WTC11 (cell line): ENCODE measurements around the gene FBXL7. TPM values are rescaled to one million over a fixed set of nuclear protein-coding genes. Genes with fewer than 3 reads are reported as not detected.

Experiments
- ATAC-seq: fragments of 200-7000 bp; cut with Tn5 transposase; 2 replicates; pipeline ENCODE4 v1.10.0; 2021; ENCODE audit warnings: mild to moderate bottlenecking, moderate library complexity
- CTCF ChIA-PET: fragments of 300-600 bp; sonication (Branson Sonifier 250); formaldehyde crosslinking; loops from one replicate; lab custom pipeline; 2021; ENCODE audit warnings: antibody characterized with exemption; lab: Charles Lee
- POLR2A ChIA-PET: fragments of 350-600 bp; sonication (Branson Sonifier 250); formaldehyde crosslinking; loops from one replicate; lab custom pipeline; 2021; ENCODE audit warnings: antibody characterized with exemption; lab: Charles Lee
- DNase-seq: peaks from one replicate; pipeline ENCODE4 v3.0.0; 2021; ENCODE audit warnings: low spot score
- H3K27ac Mint-ChIP-seq: 2 replicates; pipeline ENCODE4 v1.8.0; 2021; ENCODE audit warnings: mixed read lengths
- H3K27me3 Mint-ChIP-seq: 2 replicates; pipeline ENCODE4 v1.8.0; 2021; ENCODE audit warnings: low read depth, mild to moderate bottlenecking, moderate library complexity, mixed read lengths
- H3K36me3 Mint-ChIP-seq: 2 replicates; pipeline ENCODE4 v1.8.0; 2021; ENCODE audit warnings: mixed read lengths
- H3K4me1 Mint-ChIP-seq: 2 replicates; pipeline ENCODE4 v1.8.0; 2022; ENCODE audit warnings: mixed read lengths
- H3K4me3 Mint-ChIP-seq: 2 replicates; pipeline ENCODE4 v1.8.0; 2021; ENCODE audit warnings: mild to moderate bottlenecking, moderate library complexity, mixed read lengths
- H3K9me3 Mint-ChIP-seq: 2 replicates; pipeline ENCODE4 v1.8.0; 2021; ENCODE audit warnings: mixed read lengths
- GABPB1 ChIP-seq: sonication (generic); formaldehyde crosslinking; IDR thresholded peaks from 2 replicates; pipeline ENCODE4 v1.8.1; 2023; ENCODE audit warnings: mild to moderate bottlenecking, missing genetic modification reagents
- JUN ChIP-seq: sonication (generic); formaldehyde crosslinking; IDR thresholded peaks from 2 replicates; pipeline ENCODE4 v1.8.0; 2023; ENCODE audit warnings: mild to moderate bottlenecking, missing genetic modification reagents
- TEAD1 ChIP-seq: sonication (generic); formaldehyde crosslinking; IDR thresholded peaks from 2 replicates; pipeline ENCODE4 v1.8.0; 2022; ENCODE audit warnings: mild to moderate bottlenecking, missing genetic modification reagents
- ZBTB21 ChIP-seq: sonication (generic); formaldehyde crosslinking; IDR thresholded peaks from 2 replicates; pipeline ENCODE4 v1.8.1; 2023; ENCODE audit warnings: mild to moderate bottlenecking, missing genetic modification reagents, borderline replicate concordance
- ZNF121 ChIP-seq: sonication (generic); formaldehyde crosslinking; IDR thresholded peaks from 2 replicates; pipeline ENCODE4 v1.8.0; 2023; ENCODE audit warnings: missing genetic modification reagents
- ZNF232 ChIP-seq: sonication (generic); formaldehyde crosslinking; IDR thresholded peaks from 2 replicates; pipeline ENCODE4 v1.8.0; 2022; ENCODE audit warnings: mild to moderate bottlenecking, missing genetic modification reagents
- ZNF416 ChIP-seq: fragments of 250-450 bp; sonication (Bioruptor Pico); IDR thresholded peaks from 2 replicates; pipeline ENCODE4 v1.9.0; 2021; ENCODE audit warnings: mild to moderate bottlenecking, inconsistent platforms
- total RNA-seq: library from RNA; stranded (reverse); gene quantifications from 3 replicates; pipeline ENCODE4 v1.2.3, GENCODE V29; 2021
- TF ChIP-seq, protein P1 (sequence below): sonication (generic); formaldehyde crosslinking; conservative IDR thresholded peaks from 2 replicates; pipeline ENCODE4 v1.8.1; 2023; ENCODE audit warnings: mild to moderate bottlenecking, low read depth, missing genetic modification reagents, moderate library complexity
- TF ChIP-seq, protein P2 (sequence below): sonication (generic); formaldehyde crosslinking; IDR thresholded peaks from 2 replicates; pipeline ENCODE4 v1.8.1; 2022; ENCODE audit warnings: missing genetic modification reagents, borderline replicate concordance
- TF ChIP-seq, protein P3 (sequence below): fragments of 250-450 bp; sonication (Bioruptor Pico); IDR thresholded peaks from 2 replicates; pipeline ENCODE4 v1.9.0; 2021; ENCODE audit warnings: mild to moderate bottlenecking, borderline replicate concordance
- TF ChIP-seq, protein P4 (sequence below): sonication (generic); formaldehyde crosslinking; IDR thresholded peaks from 2 replicates; pipeline ENCODE4 v1.8.1; 2022; ENCODE audit warnings: low read depth, mild to moderate bottlenecking, moderate library complexity, missing genetic modification reagents, borderline replicate concordance
- TF ChIP-seq, protein P5 (sequence below): fragments of 250-450 bp; sonication (Bioruptor Pico); conservative IDR thresholded peaks from 2 replicates; pipeline ENCODE4 v1.9.0; 2021; ENCODE audit warnings: mild to moderate bottlenecking

The FBXL7 gene
- total RNA-seq, 1 experiment from 2014 or later, result 13.8 TPM

DNA sequence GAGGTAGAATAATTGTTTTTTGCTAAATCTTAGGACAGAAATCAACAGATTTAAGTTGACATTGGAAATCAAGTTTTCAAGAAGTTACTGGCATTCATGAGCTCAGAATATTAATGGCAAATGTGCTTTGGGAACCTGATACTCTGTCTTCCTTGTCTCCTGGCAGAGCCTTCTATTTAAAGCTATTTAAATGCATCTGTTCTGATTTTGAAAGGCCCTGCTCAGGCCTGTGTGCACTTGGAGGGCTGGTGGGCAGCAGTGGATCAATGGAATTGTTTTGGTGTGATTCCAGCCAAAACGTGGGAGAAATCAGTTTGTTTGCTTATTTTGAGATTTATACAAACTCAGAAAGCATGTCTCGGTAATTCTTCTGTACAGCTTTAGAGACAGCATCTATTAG, 38.5 kb downstream of the FBXL7 start:
- ATAC-seq, result peak; percentile 43; the same call in 1 of the 2 replicates
- peaks cover 4% of the 10 kb centered on the region for H3K27me3 Mint-ChIP-seq
- no peak for DNase-seq
- H3K36me3 Mint-ChIP-seq, result peaks cover 33% of the 10 kb centered on the region
- H3K4me1 Mint-ChIP-seq, result peaks cover 52% of the 10 kb centered on the region
- CTCF ChIA-PET, result interaction anchor here (0.6 to 1.4 kb wide), 3 partner anchors 13 to 242 kb away, joined by 3 read pairs; no protein-coding TSS in a partner anchor
- peak overlapping the region; percentile 42 for H3K4me3 Mint-ChIP-seq
- TF ChIP-seq, protein P1, sequence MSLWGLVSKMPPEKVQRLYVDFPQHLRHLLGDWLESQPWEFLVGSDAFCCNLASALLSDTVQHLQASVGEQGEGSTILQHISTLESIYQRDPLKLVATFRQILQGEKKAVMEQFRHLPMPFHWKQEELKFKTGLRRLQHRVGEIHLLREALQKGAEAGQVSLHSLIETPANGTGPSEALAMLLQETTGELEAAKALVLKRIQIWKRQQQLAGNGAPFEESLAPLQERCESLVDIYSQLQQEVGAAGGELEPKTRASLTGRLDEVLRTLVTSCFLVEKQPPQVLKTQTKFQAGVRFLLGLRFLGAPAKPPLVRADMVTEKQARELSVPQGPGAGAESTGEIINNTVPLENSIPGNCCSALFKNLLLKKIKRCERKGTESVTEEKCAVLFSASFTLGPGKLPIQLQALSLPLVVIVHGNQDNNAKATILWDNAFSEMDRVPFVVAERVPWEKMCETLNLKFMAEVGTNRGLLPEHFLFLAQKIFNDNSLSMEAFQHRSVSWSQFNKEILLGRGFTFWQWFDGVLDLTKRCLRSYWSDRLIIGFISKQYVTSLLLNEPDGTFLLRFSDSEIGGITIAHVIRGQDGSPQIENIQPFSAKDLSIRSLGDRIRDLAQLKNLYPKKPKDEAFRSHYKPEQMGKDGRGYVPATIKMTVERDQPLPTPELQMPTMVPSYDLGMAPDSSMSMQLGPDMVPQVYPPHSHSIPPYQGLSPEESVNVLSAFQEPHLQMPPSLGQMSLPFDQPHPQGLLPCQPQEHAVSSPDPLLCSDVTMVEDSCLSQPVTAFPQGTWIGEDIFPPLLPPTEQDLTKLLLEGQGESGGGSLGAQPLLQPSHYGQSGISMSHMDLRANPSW (CRISPR knock-in tag), result no peak
- TF ChIP-seq ZNF121 (no peak), JUN (CRISPR knock-in tag) (no peak), ZNF232 (no peak)
- TF ChIP-seq, protein P2, sequence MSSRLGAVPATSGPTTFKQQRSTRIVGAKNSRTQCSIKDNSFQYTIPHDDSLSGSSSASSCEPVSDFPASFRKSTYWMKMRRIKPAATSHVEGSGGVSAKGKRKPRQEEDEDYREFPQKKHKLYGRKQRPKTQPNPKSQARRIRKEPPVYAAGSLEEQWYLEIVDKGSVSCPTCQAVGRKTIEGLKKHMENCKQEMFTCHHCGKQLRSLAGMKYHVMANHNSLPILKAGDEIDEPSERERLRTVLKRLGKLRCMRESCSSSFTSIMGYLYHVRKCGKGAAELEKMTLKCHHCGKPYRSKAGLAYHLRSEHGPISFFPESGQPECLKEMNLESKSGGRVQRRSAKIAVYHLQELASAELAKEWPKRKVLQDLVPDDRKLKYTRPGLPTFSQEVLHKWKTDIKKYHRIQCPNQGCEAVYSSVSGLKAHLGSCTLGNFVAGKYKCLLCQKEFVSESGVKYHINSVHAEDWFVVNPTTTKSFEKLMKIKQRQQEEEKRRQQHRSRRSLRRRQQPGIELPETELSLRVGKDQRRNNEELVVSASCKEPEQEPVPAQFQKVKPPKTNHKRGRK (CRISPR knock-in tag), result no peak
- TF ChIP-seq, protein P3, sequence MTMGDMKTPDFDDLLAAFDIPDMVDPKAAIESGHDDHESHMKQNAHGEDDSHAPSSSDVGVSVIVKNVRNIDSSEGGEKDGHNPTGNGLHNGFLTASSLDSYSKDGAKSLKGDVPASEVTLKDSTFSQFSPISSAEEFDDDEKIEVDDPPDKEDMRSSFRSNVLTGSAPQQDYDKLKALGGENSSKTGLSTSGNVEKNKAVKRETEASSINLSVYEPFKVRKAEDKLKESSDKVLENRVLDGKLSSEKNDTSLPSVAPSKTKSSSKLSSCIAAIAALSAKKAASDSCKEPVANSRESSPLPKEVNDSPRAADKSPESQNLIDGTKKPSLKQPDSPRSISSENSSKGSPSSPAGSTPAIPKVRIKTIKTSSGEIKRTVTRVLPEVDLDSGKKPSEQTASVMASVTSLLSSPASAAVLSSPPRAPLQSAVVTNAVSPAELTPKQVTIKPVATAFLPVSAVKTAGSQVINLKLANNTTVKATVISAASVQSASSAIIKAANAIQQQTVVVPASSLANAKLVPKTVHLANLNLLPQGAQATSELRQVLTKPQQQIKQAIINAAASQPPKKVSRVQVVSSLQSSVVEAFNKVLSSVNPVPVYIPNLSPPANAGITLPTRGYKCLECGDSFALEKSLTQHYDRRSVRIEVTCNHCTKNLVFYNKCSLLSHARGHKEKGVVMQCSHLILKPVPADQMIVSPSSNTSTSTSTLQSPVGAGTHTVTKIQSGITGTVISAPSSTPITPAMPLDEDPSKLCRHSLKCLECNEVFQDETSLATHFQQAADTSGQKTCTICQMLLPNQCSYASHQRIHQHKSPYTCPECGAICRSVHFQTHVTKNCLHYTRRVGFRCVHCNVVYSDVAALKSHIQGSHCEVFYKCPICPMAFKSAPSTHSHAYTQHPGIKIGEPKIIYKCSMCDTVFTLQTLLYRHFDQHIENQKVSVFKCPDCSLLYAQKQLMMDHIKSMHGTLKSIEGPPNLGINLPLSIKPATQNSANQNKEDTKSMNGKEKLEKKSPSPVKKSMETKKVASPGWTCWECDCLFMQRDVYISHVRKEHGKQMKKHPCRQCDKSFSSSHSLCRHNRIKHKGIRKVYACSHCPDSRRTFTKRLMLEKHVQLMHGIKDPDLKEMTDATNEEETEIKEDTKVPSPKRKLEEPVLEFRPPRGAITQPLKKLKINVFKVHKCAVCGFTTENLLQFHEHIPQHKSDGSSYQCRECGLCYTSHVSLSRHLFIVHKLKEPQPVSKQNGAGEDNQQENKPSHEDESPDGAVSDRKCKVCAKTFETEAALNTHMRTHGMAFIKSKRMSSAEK (CRISPR knock-in tag), result no peak
- TF ChIP-seq, all 79 proteins: peak for 0
- POLR2A ChIA-PET, result interaction anchor here (0.9 to 1.5 kb wide), 2 partner anchors 17 to 39 kb away, joined by 3 read pairs; partner anchors contain the start of gene FBXL7
- Mint-ChIP-seq H3K27ac (peak overlapping the region; percentile 93), H3K9me3 (peaks cover 32% of the 10 kb centered on the region)

DNA sequence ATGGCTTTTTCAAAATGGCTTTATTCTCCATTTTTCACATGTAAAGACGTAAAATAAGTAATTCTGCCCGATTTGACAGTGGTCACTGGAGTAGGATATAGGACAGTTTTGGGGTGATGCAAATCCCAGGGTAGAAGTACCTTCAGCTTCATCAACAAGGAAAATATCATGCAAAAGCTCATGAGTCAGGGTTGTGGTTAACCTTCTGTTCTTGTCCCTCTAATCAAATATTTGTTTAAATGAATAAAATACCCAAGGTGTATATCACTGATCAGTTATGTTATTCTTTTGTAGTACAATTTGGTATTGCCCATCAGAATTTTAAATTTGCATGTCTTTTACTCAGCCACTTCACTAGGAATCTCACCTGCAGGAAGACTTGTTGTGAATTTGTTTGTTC, 40.0 kb downstream of the FBXL7 start:
- H3K27me3 Mint-ChIP-seq, result peaks cover 4% of the 10 kb centered on the region
- CTCF ChIA-PET, result interaction anchor here (1.4 kb wide), 1 partner anchor 58 kb away, joined by 4 read pairs; no protein-coding TSS in a partner anchor
- ATAC-seq, result no peak
- POLR2A ChIA-PET, result no interaction called here
- TF ChIP-seq ZBTB21 (CRISPR knock-in tag) (no peak), GABPB1 (CRISPR knock-in tag) (no peak), TEAD1 (CRISPR knock-in tag) (no peak), ZNF416 (CRISPR knock-in tag) (no peak)
- TF ChIP-seq, protein P4, sequence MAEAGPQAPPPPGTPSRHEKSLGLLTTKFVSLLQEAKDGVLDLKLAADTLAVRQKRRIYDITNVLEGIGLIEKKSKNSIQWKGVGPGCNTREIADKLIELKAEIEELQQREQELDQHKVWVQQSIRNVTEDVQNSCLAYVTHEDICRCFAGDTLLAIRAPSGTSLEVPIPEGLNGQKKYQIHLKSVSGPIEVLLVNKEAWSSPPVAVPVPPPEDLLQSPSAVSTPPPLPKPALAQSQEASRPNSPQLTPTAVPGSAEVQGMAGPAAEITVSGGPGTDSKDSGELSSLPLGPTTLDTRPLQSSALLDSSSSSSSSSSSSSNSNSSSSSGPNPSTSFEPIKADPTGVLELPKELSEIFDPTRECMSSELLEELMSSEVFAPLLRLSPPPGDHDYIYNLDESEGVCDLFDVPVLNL, result no peak
- TF ChIP-seq, protein P5, sequence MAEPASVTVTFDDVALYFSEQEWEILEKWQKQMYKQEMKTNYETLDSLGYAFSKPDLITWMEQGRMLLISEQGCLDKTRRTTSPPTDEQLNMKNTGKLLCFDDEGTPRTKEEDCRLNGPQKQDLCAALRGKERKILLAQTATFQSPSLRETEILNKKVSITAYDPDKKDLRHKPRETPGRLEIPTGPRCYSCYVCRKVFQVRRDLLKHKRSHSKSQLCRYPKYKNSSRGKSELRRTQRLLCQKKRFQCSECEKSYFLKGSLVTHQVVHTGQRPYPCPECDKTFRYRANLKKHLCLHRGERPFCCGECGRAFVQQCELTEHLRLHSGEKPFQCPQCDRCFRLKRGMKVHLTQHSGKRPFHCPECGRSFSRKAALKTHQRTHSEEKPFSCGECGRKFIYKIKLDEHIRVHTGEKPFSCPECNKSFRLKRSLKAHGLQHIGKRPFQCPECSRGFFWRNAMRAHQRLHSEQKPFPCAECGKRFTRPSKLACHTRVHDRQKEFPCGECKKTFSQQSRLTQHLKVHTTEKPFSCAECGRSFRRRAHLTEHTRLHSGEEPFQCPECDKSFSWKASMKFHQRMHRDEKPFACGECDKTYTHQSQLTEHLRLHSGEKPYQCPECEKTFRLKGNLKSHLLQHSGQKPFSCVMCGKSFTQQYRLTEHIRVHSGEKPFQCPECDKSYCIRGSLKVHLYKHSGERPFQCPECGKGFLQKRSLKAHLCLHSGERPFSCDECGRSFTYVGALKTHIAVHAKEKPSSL (CRISPR knock-in tag), result no peak
- TF ChIP-seq, all 79 proteins: peak for 0
- peaks cover 66% of the 10 kb centered on the region for H3K4me1 Mint-ChIP-seq
- peaks cover 23% of the 10 kb centered on the region for H3K9me3 Mint-ChIP-seq
- H3K4me3 Mint-ChIP-seq, result no peak overlapping the region
- DNase-seq, result no peak
- no peak overlapping the region; the same call in 1 of the 2 replicates for H3K27ac Mint-ChIP-seq
- peaks cover 23% of the 10 kb centered on the region for H3K36me3 Mint-ChIP-seq
